ENCODE data around the gene EXOC3L1.

GRCh38 chr16:67198238-67198734 is 8.3 kb upstream of the EXOC3L1 start:
- TF ChIP-seq EZH2phosphoT487 (IDR thresholded peaks at IDR 0.05) (no peak), CTCF (IDR thresholded peaks at IDR 0.05) (peak; percentile 53), EZH2 (IDR thresholded peaks at IDR 0.05) (no peak)

Measured in neural progenitor cell (in vitro differentiated cells).